ENCODE results near the gene LRRC41.
"Not testable (repeated sequence)": the region's sequence is repeated elsewhere in the genome, so short reads cannot be mapped to it uniquely, and the experiment has no call there.

The LRRC41 gene

DNA sequence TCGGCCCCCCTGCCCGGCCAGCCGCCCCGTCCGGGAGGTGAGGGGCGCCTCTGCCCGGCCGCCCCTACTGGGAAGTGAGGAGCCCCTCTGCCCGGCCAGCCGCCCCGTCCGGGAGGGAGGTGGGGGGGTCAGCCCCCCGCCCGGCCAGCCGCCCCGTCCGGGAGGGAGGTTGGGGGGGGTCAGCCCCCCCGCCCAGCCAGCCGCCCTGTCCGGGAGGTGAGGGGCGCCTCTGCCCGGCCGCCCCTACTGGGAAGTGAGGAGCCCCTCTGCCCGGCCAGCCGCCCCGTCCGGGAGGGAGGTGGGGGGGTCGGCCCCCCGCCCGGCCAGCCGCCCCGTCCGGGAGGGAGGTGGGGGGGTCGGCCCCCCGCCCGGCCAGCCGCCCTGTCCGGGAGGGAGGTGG, 61.7 kb downstream of the LRRC41 start:
- DNase-seq = not testable (repeated sequence)

GRCh38 chr1:46238865-46239264, 64.6 kb downstream of the LRRC41 start:
- DNase-seq = not testable (repeated sequence)

DNA sequence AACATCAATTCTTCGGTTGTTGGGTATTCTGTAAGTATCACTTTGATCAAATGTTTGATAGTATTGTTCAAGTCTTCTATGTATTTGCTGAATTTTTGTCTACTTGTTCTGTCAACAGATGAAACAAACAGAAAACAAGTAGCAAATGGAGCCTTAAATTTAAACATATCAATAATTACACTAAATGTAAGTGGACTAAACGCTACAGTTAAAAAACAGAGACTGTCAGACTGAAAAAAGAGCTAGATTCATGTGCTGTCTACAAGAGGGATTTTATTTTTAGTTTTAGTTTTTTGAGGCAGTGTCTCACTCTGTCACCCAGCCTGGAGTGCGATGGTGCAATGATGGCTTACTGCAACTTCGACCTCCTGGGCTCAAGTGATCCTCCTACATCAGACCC, 66.5 kb downstream of the LRRC41 start:
- no peak for DNase-seq

GRCh38 chr1:46231231-46231630, 72.2 kb downstream of the LRRC41 start:
- DNase-seq = not testable (repeated sequence)

Measured in NCI-H146 (cell line).